ELF-1 (cell line): ENCODE results near the gene HMGN1.
"Not testable (repeated sequence)": the region's sequence is repeated elsewhere in the genome, so short reads cannot be mapped to it uniquely, and the experiment has no call there.

ENCODE experiments used
- DNase-seq: peaks from one replicate; pipeline ENCODE4 v3.0.0-alpha.2; 2016; ENCODE audit warnings: low read depth, low spot score

The HMGN1 gene

GRCh38 chr21:39348355-39349210 is at the start of gene HMGN1:
Gene HMGN1 (minus strand): TSS chr21:39349088. CDS start chr21:39348917, 171 bp downstream.
- DNase-seq = peak; percentile 89

GRCh38 chr21:39397646-39398385 is 48.9 kb upstream of the HMGN1 start:
- no peak for DNase-seq

DNA sequence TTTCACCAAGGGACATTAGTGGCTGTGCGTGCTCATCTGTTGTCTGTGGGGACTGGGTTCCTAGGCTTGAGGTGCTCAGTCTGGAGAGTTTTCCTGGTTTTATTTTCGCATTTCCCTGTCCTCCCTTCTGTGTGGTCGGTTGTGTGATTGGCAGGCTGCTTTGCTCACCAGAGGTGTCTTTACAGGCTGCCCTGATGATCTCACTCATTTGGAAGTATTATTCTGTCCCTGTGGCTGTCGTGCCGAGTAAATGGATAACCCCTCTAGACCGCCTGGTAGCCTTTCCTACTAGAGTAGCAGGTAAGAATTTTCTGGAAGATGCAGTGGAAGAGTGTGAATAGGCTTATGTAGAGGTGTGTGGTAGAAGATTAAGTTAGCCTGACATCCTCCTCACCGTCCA is 44.1 kb upstream of the HMGN1 start:
- no peak for DNase-seq

GRCh38 chr21:39390212-39390765 is 41.4 kb upstream of the HMGN1 start:
- no peak for DNase-seq

- DNase-seq = no peak
These were observed 39.9 kb upstream of the HMGN1 start for GRCh38 chr21:39388811-39389155.

GRCh38 chr21:39388038-39388810 is 39.3 kb upstream of the HMGN1 start:
- peak; percentile 94 for DNase-seq

DNA sequence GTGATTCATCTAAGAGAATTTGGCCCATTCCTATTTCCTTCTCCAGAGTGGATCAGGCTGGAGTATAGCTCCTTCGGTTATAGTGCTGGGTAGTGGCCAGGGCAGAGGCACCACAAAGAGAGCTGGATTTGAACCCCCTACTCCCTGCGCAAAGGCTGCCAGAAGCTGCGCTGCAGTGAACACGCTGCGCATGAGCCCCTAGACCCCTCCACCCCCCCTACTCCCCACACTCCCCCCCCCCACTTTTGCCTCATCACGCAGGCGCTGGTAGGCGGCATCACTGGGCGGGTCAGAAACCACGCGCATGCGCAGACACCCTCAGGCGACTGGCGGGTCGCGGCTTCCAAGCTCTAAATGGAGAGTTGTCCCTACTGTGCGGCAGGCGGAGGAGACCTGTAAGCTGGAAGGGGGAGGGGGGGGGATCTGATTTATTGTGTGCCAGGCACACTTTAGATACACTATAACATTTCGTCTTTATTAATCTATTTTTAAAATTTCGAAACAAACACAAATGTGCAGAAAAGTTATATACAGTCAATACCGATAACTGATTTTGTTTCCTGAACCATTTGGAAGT is 38.7 kb upstream of the HMGN1 start:
- DNase-seq = peak; percentile 93

DNA sequence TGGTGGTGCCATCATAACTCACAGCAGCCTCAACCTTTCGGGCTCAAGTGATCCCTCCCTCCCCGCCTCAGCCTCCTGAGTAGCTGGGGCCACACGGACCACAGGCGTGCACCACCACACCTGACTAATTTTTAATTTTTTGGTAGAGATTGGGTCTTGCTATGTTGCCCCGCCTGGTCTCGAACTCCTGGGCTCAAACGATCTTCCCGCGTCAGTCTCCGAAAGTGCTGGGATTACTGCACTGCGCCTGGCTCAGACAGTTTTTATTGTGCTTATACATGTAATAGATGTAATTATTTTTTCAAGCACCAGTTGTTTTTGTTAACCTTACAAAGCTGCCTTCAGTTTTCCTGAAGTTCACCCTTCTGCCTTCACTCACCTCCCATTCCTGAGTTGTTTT is 38.0 kb upstream of the HMGN1 start:
- DNase-seq = no peak

DNA sequence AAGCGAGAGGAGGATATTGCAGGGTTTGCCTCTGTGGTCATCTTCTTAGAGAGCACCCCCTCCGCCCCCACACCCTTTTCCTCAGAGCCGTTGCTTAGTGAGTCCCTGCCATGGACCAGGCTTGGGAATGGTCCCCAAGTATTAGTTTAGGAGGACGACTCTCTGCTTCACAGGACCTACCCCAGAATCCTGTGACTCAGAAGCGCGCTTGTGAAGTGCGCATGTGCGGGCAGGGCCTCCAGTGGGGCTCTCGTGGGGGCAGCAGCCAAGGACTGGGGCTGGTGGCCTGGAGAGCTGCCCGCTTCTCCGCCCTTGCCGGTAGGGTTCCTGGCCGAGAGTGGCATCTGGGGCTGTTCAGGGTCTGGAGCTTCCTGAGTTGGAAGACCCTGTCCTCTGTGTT is 37.3 kb upstream of the HMGN1 start:
- DNase-seq = peak; percentile 77

DNA sequence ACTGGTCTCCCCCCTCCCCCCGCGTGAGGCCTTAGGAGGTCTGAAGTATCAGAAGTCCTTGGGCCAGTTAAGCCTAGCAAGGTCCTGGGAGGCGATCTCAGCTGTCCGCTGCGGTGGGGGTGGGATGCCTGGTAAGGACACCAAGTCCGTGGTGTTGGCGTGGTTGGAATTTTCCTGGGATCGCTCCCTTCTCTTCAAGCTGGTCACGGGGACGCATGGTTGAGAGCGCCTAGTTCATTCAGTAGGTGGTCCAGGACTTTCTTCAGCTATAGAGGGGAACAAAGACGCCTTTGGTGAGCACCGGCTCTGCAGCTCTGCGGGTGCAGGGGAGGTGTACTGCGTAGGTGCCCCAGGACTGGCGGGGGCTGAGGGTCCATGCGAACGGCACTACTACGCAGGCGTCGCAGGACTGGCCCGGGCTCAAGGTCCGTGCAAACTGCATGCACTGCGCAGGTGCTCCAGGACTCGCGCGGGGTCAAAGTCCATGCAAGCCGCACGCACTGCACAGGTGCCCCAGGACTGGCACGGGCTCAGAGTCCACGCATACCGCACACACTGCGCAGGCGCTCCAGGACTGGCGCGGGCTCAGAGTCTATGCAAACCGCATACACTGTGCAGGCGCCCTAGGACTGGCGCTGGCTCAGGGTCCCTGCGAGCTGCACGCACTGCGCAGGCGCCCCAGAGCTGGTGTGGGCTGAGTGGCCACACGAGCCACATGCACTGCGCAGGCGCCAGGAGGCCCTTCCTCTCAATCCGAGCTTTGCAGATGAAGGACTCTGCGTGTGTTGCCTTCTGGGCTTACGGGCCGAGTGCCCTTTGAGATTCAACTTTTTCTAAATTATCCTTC is 36.6 kb upstream of the HMGN1 start:
- peak; percentile 95 for DNase-seq

- DNase-seq = no peak
These were observed 35.9 kb upstream of the HMGN1 start for GRCh38 chr21:39384674-39385298.

DNA sequence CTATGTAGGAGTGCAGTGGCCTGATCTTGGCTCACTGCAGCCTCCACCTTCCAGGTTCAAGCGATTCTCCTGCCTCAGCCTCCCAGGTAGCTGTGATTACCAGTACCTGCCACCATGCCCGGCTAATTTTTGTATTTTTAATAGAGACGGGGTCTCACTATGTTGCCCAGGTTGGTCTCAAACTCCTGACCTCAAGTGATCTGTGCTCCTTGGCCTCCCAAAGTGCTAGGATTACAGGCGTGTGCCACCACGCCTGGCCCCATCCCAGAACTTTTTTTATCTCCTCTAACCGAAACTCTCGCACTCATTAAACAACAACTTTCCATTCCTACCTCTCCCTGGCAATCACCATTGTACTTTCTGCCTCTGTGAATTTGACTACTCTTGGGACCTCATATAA is 33.2 kb upstream of the HMGN1 start:
- not testable (repeated sequence) for DNase-seq

DNA sequence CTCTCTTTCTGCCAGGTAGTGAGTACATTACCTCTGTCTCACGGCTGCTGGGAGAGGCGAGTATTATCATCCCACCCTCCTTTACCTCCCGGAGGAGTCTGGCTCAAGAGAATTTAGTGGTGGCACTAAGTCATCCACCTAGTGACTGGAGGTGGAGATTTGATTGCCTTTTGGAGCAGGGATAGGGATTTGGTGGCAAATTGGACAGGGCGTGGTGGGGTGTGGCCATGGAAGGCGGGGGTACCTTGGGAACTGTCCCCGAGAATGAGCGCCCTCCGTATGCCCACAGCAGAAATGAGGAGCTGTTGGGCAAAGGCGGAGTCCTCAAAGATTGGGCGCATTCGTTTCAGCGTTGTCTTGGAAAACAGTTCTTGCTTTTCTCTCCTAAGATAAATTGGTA is 32.1 kb upstream of the HMGN1 start:
- no peak for DNase-seq

GRCh38 chr21:39379986-39380891 is 31.4 kb upstream of the HMGN1 start:
- peak; percentile 97 for DNase-seq

- DNase-seq = peak; percentile 38
These were observed 28.7 kb upstream of the HMGN1 start for GRCh38 chr21:39377444-39378050.

- DNase-seq = no peak
These were observed 26.6 kb upstream of the HMGN1 start for GRCh38 chr21:39375446-39375845.

DNA sequence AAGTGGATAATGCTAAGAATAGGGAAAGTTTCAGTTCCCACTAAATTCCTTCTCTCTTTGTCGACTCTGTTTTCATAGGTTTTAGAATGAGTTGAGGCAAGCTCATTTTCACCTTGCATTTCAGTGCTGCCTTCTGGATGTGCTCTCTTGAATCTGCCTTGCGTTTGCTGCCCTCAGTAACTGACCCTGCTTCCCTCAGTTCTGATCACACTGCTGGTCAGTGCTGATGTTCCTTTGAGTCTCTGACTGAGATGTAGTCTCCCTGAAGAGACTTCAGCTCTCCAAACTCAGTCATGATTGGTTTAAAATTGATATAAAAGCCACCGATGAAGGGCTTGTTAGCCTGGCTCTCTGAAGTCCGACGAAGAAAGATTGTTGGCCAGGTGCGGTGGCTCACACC is 25.2 kb upstream of the HMGN1 start:
- DNase-seq = no peak

- no peak for DNase-seq
These were observed 24.7 kb upstream of the HMGN1 start for GRCh38 chr21:39373634-39374033.

DNA sequence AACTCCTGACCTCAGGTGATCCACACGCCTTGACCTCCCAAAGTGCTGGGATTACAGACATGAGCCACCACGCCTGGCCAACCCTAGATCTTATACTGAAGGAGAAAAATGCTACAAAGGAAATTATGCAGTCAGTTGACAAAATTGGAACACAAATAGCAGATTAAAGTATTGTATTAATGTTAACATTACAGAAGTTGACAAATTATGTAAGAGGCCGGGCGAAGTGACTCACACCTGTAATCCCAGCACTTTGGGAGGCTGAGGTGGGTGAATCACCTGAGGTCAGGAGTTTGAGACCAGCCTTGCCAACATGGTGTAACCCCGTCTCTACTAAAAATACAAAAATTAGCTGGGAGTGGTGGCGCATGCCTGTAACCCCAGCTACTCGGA is 21.0 kb upstream of the HMGN1 start:
- DNase-seq = not testable (repeated sequence)
